ENCODE results near the gene DESI1.

GRCh38 chr22:41579297-41579996 lies 41.4 kb downstream of the DESI1 start:
- TF ChIP-seq CTCF (IDR thresholded peaks at IDR 0.05) (no peak), POLR2A (IDR thresholded peaks at IDR 0.05) (no peak)
